Type B pancreatic cell (in vitro differentiated cells): ENCODE results near the gene ZC3H7A. TPM values are rescaled to one million over a fixed set of nuclear protein-coding genes. Genes with fewer than 3 reads are reported as not detected.

Experiments used
- DNase-seq: peaks from one replicate; pipeline ENCODE4 v3.0.0; 2021; ENCODE audit warnings: mixed read lengths; ENCODE audit not compliant: unreplicated experiment; ENCODE audit errors: extremely low spot score
- H3K27ac Mint-ChIP-seq: 2 replicates; pipeline ENCODE4 v1.8.0; 2021; ENCODE audit warnings: mild to moderate bottlenecking, mixed read lengths
- H3K27me3 Mint-ChIP-seq: 2 replicates; pipeline ENCODE4 v1.8.0; 2021; ENCODE audit warnings: mixed read lengths
- H3K36me3 Mint-ChIP-seq: 2 replicates; pipeline ENCODE4 v1.8.0; 2021; ENCODE audit warnings: mixed read lengths
- H3K4me1 Mint-ChIP-seq: one replicate; pipeline ENCODE4 v1.8.0; 2021; ENCODE audit warnings: mixed read lengths; ENCODE audit not compliant: unreplicated experiment
- H3K4me3 Mint-ChIP-seq: 2 replicates; pipeline ENCODE4 v1.8.0; 2021; ENCODE audit warnings: mild to moderate bottlenecking, mixed read lengths
- H3K9me3 Mint-ChIP-seq: 2 replicates; pipeline ENCODE4 v1.8.0; 2021; ENCODE audit warnings: mixed read lengths
- CTCF ChIP-seq: fragments of 200-600 bp; sonication (generic); conservative IDR thresholded peaks from 2 replicates; pipeline ENCODE4 v1.5.0; 2021; ENCODE audit warnings: antibody characterized with exemption, mild to moderate bottlenecking
- total RNA-seq: library from RNA; stranded (reverse); gene quantifications from 2 replicates; pipeline ENCODE4 v1.2.1, GENCODE V29; 2021; ENCODE audit warnings: low replicate concordance

Gene ZC3H7A
- total RNA-seq, 1 donor from 2014 or later = 67.5 TPM

- Mint-ChIP-seq H3K4me1 (peaks cover 28% of the 10 kb centered on the region), H3K36me3 (peaks cover 19% of the 10 kb centered on the region), H3K4me3 (no peak overlapping the region), H3K27ac (peak overlapping the region; percentile 58), H3K9me3 (no peaks in the 10 kb centered on the region), H3K27me3 (no peaks in the 10 kb centered on the region)
- no peak for DNase-seq
- TF ChIP-seq CTCF = no peak
Observed at GRCh38 chr16:11719762-11720161, 77.3 kb downstream of the ZC3H7A start.

GRCh38 chr16:11719171-11719570, 77.9 kb downstream of the ZC3H7A start:
- no peak overlapping the region for H3K4me3 Mint-ChIP-seq
- H3K9me3 Mint-ChIP-seq = no peaks in the 10 kb centered on the region
- no peak for DNase-seq
- H3K36me3 Mint-ChIP-seq = peaks cover 23% of the 10 kb centered on the region
- no peak overlapping the region for H3K27ac Mint-ChIP-seq
- no peaks in the 10 kb centered on the region for H3K27me3 Mint-ChIP-seq
- peaks cover 32% of the 10 kb centered on the region for H3K4me1 Mint-ChIP-seq
- no peak for TF ChIP-seq CTCF

DNA sequence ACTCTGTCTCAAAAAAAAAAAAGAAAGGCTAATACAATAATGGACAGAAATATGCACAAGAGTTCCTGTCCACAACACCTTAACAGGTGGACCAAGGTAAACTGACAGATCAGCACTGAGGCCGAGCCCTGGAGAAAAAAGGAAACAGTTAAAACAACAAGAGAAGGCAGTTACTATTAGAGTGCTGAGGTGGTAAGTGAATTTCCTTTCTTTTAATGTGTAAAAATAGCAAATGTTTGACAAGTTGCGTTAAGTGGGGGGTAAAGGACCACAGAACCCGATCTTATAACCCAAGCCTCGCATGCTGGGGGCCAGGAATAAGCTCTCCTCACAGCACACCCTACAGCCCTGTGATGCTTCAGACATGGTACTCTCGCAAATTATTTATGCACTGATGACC, 79.2 kb downstream of the ZC3H7A start:
- Mint-ChIP-seq H3K4me1 (peaks cover 32% of the 10 kb centered on the region), H3K27me3 (no peaks in the 10 kb centered on the region), H3K4me3 (no peak overlapping the region), H3K27ac (no peak overlapping the region), H3K9me3 (no peaks in the 10 kb centered on the region), H3K36me3 (peaks cover 18% of the 10 kb centered on the region)
- TF ChIP-seq CTCF = no peak
- DNase-seq = no peak

- H3K9me3 Mint-ChIP-seq = no peaks in the 10 kb centered on the region
- no peak overlapping the region for H3K4me3 Mint-ChIP-seq
- H3K36me3 Mint-ChIP-seq = peaks cover 12% of the 10 kb centered on the region
- no peak for TF ChIP-seq CTCF
- H3K27me3 Mint-ChIP-seq = no peaks in the 10 kb centered on the region
- H3K27ac Mint-ChIP-seq = no peak overlapping the region
- peaks cover 26% of the 10 kb centered on the region for H3K4me1 Mint-ChIP-seq
- DNase-seq = no peak
Observed at GRCh38 chr16:11716336-11716735, 80.7 kb downstream of the ZC3H7A start.

DNA sequence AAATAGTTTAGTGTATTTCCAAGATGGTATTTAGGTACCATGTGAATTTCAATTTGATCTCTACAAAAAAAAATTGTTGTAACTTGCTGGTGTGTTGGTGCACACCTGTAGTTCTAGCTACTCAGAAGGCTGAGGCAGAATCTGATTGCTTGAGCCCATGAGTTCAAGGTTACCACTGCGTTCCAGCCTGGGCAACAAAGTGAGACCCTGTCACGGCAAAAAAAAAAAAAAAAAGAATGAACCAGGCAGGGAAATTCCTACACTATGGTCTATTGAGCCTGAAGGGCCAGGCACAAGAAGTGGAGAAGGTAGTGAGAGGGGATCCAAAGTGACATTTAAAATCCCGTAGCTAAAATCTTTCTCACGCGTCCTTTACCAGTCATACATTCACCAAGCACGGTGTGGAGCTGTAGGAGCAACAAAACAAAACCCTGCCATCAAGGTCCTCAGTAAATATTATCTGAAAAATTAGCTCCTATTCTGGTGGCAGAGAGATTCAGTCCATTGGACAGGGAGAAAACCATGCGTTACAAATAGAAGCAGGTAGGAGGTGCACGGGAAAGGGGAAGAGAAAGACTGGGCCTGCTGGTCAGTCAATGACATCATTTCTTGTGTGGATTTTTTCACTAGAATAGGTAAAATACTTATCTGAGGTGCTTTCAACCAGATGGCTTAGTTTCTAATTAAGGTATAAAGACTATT, 81.7 kb downstream of the ZC3H7A start:
- peak overlapping the region; percentile 10 for H3K27ac Mint-ChIP-seq

More for the DNA sequence above, 81.7 kb downstream of the ZC3H7A start:
- Mint-ChIP-seq H3K4me3 (peak overlapping the region; percentile 26), H3K27me3 (no peaks in the 10 kb centered on the region), H3K4me1 (peaks cover 30% of the 10 kb centered on the region), H3K9me3 (no peaks in the 10 kb centered on the region), H3K36me3 (peaks cover 13% of the 10 kb centered on the region)
- DNase-seq = no peak
- TF ChIP-seq CTCF = no peak
